BJ (cell line): Measurements from ENCODE around the gene RFC4. TPM values are rescaled to one million over a fixed set of nuclear protein-coding genes. Genes with fewer than 3 reads are reported as not detected.

Experiments
- CTCF ChIA-PET: fragments of 350-600 bp; formaldehyde crosslinking; extraction: SDS; loops from one replicate; lab custom pipeline; 2021; ENCODE audit warnings: antibody characterized with exemption, inconsistent platforms; lab: Yijun Ruan, JAX
- POLR2A ChIA-PET: fragments of 300-600 bp; sonication (Branson Sonifier 250); formaldehyde crosslinking; extraction: SDS; loops from one replicate; lab custom pipeline; 2021; ENCODE audit warnings: antibody characterized with exemption; lab: Charles Lee
- DNase-seq: peaks from one replicate; pipeline ENCODE4 v3.0.0-alpha.2; 2011; ENCODE audit warnings: low read depth
- H3K27me3 ChIP-seq: 2 replicates; pipeline ENCODE4 v1.6.0; 2011; ENCODE audit warnings: low read length; ENCODE audit not compliant: control insufficient read depth, insufficient read depth
- H3K36me3 ChIP-seq: 2 replicates; pipeline ENCODE4 v1.5.1; 2011; ENCODE audit warnings: low read length; ENCODE audit not compliant: control insufficient read depth, insufficient read depth
- H3K4me3 ChIP-seq: 2 replicates; pipeline ENCODE4 v1.5.1; 2011; ENCODE audit warnings: low read depth, mild to moderate bottlenecking, control low read depth, low read length
- CTCF ChIP-seq: IDR thresholded peaks from 2 replicates; pipeline ENCODE4 v1.5.1; 2011; ENCODE audit warnings: low read depth, mild to moderate bottlenecking, control low read depth, inconsistent platforms, low read length, moderate library complexity; ENCODE audit not compliant: insufficient read depth
- polyA plus RNA-seq: library from polyadenylated mRNA; depleted of rRNA; stranded (reverse); fragments of >200 nt; gene quantifications from 2 replicates; pipeline ENCODE4 v1.2.3, GENCODE V29; 2011

Gene RFC4
- polyA plus RNA-seq, 1 experiment: 6.9 TPM

- Histone ChIP-seq H3K27me3 (no peaks in the 10 kb centered on the region), H3K4me3 (peak overlapping the region; percentile 93), H3K36me3 (peaks cover 12% of the 10 kb centered on the region)
- ChIA-PET CTCF (interaction anchor here (0.6 to 1.8 kb wide), 6 partner anchors 8 to 382 kb away, joined by 3 to 10 read pairs (median 3); partner anchors contain the start of gene RPL39L), POLR2A (interaction anchor here (0.6 to 1.4 kb wide), 2 partner anchors 11 to 188 kb away, joined by 10 to 15 read pairs; no protein-coding TSS in a partner anchor)
- no peak for TF ChIP-seq CTCF
- no peak for DNase-seq
Observed at GRCh38 chr3:186783731-186784515, 22.4 kb downstream of the RFC4 start.

- H3K36me3 ChIP-seq: peaks cover 12% of the 10 kb centered on the region
- TF ChIP-seq CTCF: no peak
- ChIA-PET POLR2A (interaction anchor here (0.6 to 1.4 kb wide), 3 partner anchors 11 to 676 kb away, joined by 4 to 10 read pairs (median 5); no protein-coding TSS in a partner anchor), CTCF (interaction anchor here (1.0 to 1.8 kb wide), 4 partner anchors 9 to 356 kb away, joined by 3 to 10 read pairs (median 4); partner anchors contain the start of gene RPL39L)
- peak within 1 kb of the TSS; percentile 93 for H3K4me3 ChIP-seq
- H3K27me3 ChIP-seq: no peaks in the 10 kb centered on the region
- DNase-seq: no peak
Observed at GRCh38 chr3:186783058-186783730, 23.1 kb downstream of the RFC4 start, which contains the start of gene EIF4A2. EIF4A2 (plus strand) TSS chr3:186783577; CDS start chr3:186783611, 34 bp downstream.

- peak overlapping the region; percentile 93 for H3K4me3 ChIP-seq
- H3K36me3 ChIP-seq: peaks cover 12% of the 10 kb centered on the region
- no peaks in the 10 kb centered on the region for H3K27me3 ChIP-seq
- no peak for TF ChIP-seq CTCF
- ChIA-PET POLR2A (interaction anchor here (0.6 to 1.4 kb wide), 4 partner anchors 10 to 675 kb away, joined by 3 to 10 read pairs (median 4); no protein-coding TSS in a partner anchor), CTCF (interaction anchor here (0.8 to 1.7 kb wide), 4 partner anchors 10 to 357 kb away, joined by 3 to 5 read pairs (median 4); partner anchors contain the start of gene RPL39L)
- no peak for DNase-seq
Observed at GRCh38 chr3:186782542-186783057, 23.7 kb downstream of the RFC4 start.

GRCh38 chr3:186779204-186779603 is 27.1 kb downstream of the RFC4 start:
- ChIA-PET CTCF (no interaction called here), POLR2A (no interaction called here)
- no peak for DNase-seq
- Histone ChIP-seq H3K27me3 (no peaks in the 10 kb centered on the region), H3K36me3 (no peaks in the 10 kb centered on the region), H3K4me3 (no peak overlapping the region)
- no peak for TF ChIP-seq CTCF

GRCh38 chr3:186775999-186776398 is 30.3 kb downstream of the RFC4 start:
- DNase-seq: no peak
- H3K27me3 ChIP-seq: no peaks in the 10 kb centered on the region
- no peak overlapping the region for H3K4me3 ChIP-seq
- TF ChIP-seq CTCF: peak; percentile 20; the same call in 1 of the 2 replicates
- ChIA-PET POLR2A (no interaction called here), CTCF (no interaction called here)
- no peaks in the 10 kb centered on the region for H3K36me3 ChIP-seq
